ENCODE results near the gene KCNJ16.

The KCNJ16 gene

GRCh38 chr17:70071620-70072019, 3.4 kb upstream of the KCNJ16 start:
- H3K4me3 ChIP-seq (ENCODE audit: low read depth, low read length) = no peak overlapping the region
- TF ChIP-seq POLR2A (IDR thresholded peaks at IDR 0.05; ENCODE audit: extremely low read depth, insufficient read length) (no peak), MYC (IDR thresholded peaks at IDR 0.05; ENCODE audit: low read depth, low read length) (no peak)
- TF ChIP-seq, protein P1, sequence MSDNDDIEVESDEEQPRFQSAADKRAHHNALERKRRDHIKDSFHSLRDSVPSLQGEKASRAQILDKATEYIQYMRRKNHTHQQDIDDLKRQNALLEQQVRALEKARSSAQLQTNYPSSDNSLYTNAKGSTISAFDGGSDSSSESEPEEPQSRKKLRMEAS (IDR thresholded peaks at IDR 0.05; ENCODE audit: low read depth, low read length) = no peak
- TF ChIP-seq, protein P2, sequence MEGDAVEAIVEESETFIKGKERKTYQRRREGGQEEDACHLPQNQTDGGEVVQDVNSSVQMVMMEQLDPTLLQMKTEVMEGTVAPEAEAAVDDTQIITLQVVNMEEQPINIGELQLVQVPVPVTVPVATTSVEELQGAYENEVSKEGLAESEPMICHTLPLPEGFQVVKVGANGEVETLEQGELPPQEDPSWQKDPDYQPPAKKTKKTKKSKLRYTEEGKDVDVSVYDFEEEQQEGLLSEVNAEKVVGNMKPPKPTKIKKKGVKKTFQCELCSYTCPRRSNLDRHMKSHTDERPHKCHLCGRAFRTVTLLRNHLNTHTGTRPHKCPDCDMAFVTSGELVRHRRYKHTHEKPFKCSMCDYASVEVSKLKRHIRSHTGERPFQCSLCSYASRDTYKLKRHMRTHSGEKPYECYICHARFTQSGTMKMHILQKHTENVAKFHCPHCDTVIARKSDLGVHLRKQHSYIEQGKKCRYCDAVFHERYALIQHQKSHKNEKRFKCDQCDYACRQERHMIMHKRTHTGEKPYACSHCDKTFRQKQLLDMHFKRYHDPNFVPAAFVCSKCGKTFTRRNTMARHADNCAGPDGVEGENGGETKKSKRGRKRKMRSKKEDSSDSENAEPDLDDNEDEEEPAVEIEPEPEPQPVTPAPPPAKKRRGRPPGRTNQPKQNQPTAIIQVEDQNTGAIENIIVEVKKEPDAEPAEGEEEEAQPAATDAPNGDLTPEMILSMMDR (IDR thresholded peaks at IDR 0.05; ENCODE audit: low read depth, low read length) = no peak
- DNase-seq (ENCODE audit: low read depth) = no peak

GRCh38 chr17:70072546-70073309, 2.3 kb upstream of the KCNJ16 start:
- TF ChIP-seq POLR2A (IDR thresholded peaks at IDR 0.05; ENCODE audit: extremely low read depth, insufficient read length) (no peak), MYC (IDR thresholded peaks at IDR 0.05; ENCODE audit: low read depth, low read length) (no peak)
- TF ChIP-seq, protein P1 (IDR thresholded peaks at IDR 0.05; ENCODE audit: low read depth, low read length) = no peak
- TF ChIP-seq, protein P2 (IDR thresholded peaks at IDR 0.05; ENCODE audit: low read depth, low read length) = no peak
- DNase-seq (ENCODE audit: low read depth) = no peak
- no peak overlapping the region for H3K4me3 ChIP-seq (ENCODE audit: low read depth, low read length)

DNA sequence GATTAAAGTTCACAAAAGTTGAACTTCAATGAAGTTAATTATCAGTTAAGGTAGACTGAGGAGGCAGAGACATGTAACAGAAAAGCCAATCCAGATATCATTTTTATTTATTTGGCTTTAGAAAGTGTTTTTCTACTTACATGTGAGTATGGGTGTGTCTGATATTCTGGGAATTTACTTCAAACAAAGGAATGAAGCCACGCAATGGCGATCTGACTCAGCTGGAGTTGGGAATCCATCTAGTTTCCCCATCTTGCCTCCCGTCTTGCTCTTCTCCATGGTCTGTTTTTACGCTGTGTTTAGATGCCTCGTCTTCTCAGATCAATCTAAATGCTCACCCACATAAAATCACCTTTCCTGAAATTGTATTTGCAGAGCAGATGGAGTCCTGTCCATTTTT, 1.7 kb upstream of the KCNJ16 start:
- H3K4me3 ChIP-seq (ENCODE audit: low read depth, low read length) = no peak overlapping the region
- DNase-seq (ENCODE audit: low read depth) = no peak
- no peak for TF ChIP-seq POLR2A (IDR thresholded peaks at IDR 0.05; ENCODE audit: extremely low read depth, insufficient read length)
- TF ChIP-seq, protein P1 (IDR thresholded peaks at IDR 0.05; ENCODE audit: low read depth, low read length) = no peak
- TF ChIP-seq MYC (IDR thresholded peaks at IDR 0.05; ENCODE audit: low read depth, low read length) = no peak
- TF ChIP-seq, protein P2 (IDR thresholded peaks at IDR 0.05; ENCODE audit: low read depth, low read length) = no peak

GRCh38 chr17:70073799-70074198, 1.2 kb upstream of the KCNJ16 start:
- DNase-seq (ENCODE audit: low read depth) = no peak
- TF ChIP-seq, protein P1 (IDR thresholded peaks at IDR 0.05; ENCODE audit: low read depth, low read length) = no peak
- TF ChIP-seq, protein P2 (IDR thresholded peaks at IDR 0.05; ENCODE audit: low read depth, low read length) = no peak
- TF ChIP-seq MYC (IDR thresholded peaks at IDR 0.05; ENCODE audit: low read depth, low read length) (no peak), POLR2A (IDR thresholded peaks at IDR 0.05; ENCODE audit: extremely low read depth, insufficient read length) (no peak)
- no peak overlapping the region for H3K4me3 ChIP-seq (ENCODE audit: low read depth, low read length)

- no peak overlapping the region for H3K4me3 ChIP-seq (ENCODE audit: low read depth, low read length)
- no peak for DNase-seq (ENCODE audit: low read depth)
- TF ChIP-seq POLR2A (IDR thresholded peaks at IDR 0.05; ENCODE audit: extremely low read depth, insufficient read length) (no peak), MYC (IDR thresholded peaks at IDR 0.05; ENCODE audit: low read depth, low read length) (no peak)
- TF ChIP-seq, protein P1 (IDR thresholded peaks at IDR 0.05; ENCODE audit: low read depth, low read length) = no peak
- TF ChIP-seq, protein P2 (IDR thresholded peaks at IDR 0.05; ENCODE audit: low read depth, low read length) = no peak
Observed at GRCh38 chr17:70074236-70074830, 692 bp upstream of the KCNJ16 start.

Data from NB4 (cell line).